ENCODE results near the gene TPGS2. TPM values are rescaled to one million over a fixed set of nuclear protein-coding genes. Genes with fewer than 3 reads are reported as not detected.
"Not testable (repeated sequence)": the region's sequence is repeated elsewhere in the genome, so short reads cannot be mapped to it uniquely, and the experiment has no call there.

TPGS2 gene
- total RNA-seq, 1 experiment from 2014 or later: 93.3 TPM

GRCh38 chr18:36817039-36817438, 11.8 kb downstream of the TPGS2 start (continued):
- no peak for TF ChIP-seq REST (IDR thresholded peaks at IDR 0.05; ENCODE audit: low read depth)
- TF ChIP-seq RAD21 (IDR thresholded peaks at IDR 0.05; ENCODE audit: low read depth): no peak
- no peak for TF ChIP-seq EZH2 (IDR thresholded peaks at IDR 0.05)
- no peak for TF ChIP-seq ZBTB33 (IDR thresholded peaks at IDR 0.05; ENCODE audit: extremely low read depth, insufficient replicate concordance, low read length)
- no peak for TF ChIP-seq CTCF (IDR thresholded peaks at IDR 0.05 in 2 of 3, conservative IDR thresholded peaks at IDR 0.05 in 1 of 3; ENCODE audit: borderline replicate concordance in 1 of 3, insufficient read depth in 1 of 3, low read depth in 2 of 3, low read length in 2 of 3)
- no peak for TF ChIP-seq CEBPB (IDR thresholded peaks at IDR 0.05; ENCODE audit: low read depth)

GRCh38 chr18:36816096-36816495, 12.7 kb downstream of the TPGS2 start:
- H3K4me1 ChIP-seq (ENCODE audit: control insufficient read depth in 1 of 2, insufficient read depth in 2 of 2, low read length in 2 of 2); intact Hi-C loops (cut with micrococcal nuclease); CTCF ChIA-PET; H3K4me3 ChIP-seq (replicated peaks in 1 of 2; ENCODE audit: low read depth in 1 of 2, low read length in 2 of 2); H3K36me3 ChIP-seq (ENCODE audit: control insufficient read depth in 1 of 2, insufficient read depth in 2 of 2, low read length in 2 of 2); H3K9me2 ChIP-seq (ENCODE audit: insufficient read depth); H3K27me3 ChIP-seq (ENCODE audit: insufficient read depth, low read length); H3K9me3 ChIP-seq (ENCODE audit: control insufficient read depth in 1 of 2, insufficient read depth in 1 of 2, low read depth in 1 of 2, low read length in 2 of 2); DNase-seq (ENCODE audit: low read depth, low spot score); H4K20me1 ChIP-seq (ENCODE audit: insufficient read depth); POLR2A ChIA-PET; H3K9ac ChIP-seq (ENCODE audit: low read length); H3K79me2 ChIP-seq (ENCODE audit: insufficient read depth, low read length); H3K4me2 ChIP-seq (ENCODE audit: low read length); H3K27ac ChIP-seq (ENCODE audit: low read depth, low read length); H2AFZ ChIP-seq (ENCODE audit: low read depth, low read length, poor library complexity, severe bottlenecking); RAD21 ChIA-PET (ENCODE audit: low non-redundant PET in 1 of 2, low total read pairs in 2 of 2, uncharacterized antibody in 2 of 2, unreplicated experiment in 2 of 2); BruUV-seq (replicated peaks); ATAC-seq: not testable (repeated sequence)

Data from HCT116 (cell line).